T-cell (primary cell): Measurements from ENCODE around the gene MYO18B. TPM values are rescaled to one million over a fixed set of nuclear protein-coding genes. Genes with fewer than 3 reads are reported as not detected.

Experiments
- ATAC-seq, 4 experiments: fragments of 200-7000 bp in 3 of 4; fragments of 150-1000 bp in 1 of 4; cut with Tn5 transposase; replicated peaks in 1 of 4; 1 replicate in 3 of 4; 2 replicates in 1 of 4; pipeline ENCODE4 v1.10.0; 2021; ENCODE audit warnings: moderate library complexity in 3 of 4, mild to moderate bottlenecking in 2 of 4, moderate number of reproducible peaks in 1 of 4
- CTCF ChIA-PET, 2 donors: fragments of 300-600 bp; sonication (Branson Sonifier 250); formaldehyde crosslinking; loops; one replicate each; lab custom pipeline; 2022; ENCODE audit warnings: antibody characterized with exemption in 2 of 2; lab: Charles Lee
- POLR2A ChIA-PET, 2 donors: fragments of 300-600 bp; sonication (Branson Sonifier 250); formaldehyde crosslinking; loops; one replicate each; lab custom pipeline; 2022; ENCODE audit warnings: antibody characterized with exemption in 2 of 2; lab: Charles Lee
- DNase-seq, 35 experiments: peaks; one replicate each; pipeline versions ENCODE4 v3.0.0 to v3.0.0-alpha.2; 2013 to 2023
- H3K27ac ChIP-seq: one replicate; pipeline ENCODE4 v1.5.1; 2013; ENCODE audit warnings: low read length
- H3K27me3 ChIP-seq, 2 experiments: replicated peaks in 1 of 2; 1 replicate in 1 of 2; 2 replicates in 1 of 2; pipeline versions ENCODE4 v1.6.1 to v1.7.0; 2013; ENCODE audit warnings: low read length in 1 of 2, mixed read lengths in 1 of 2; ENCODE audit not compliant: control insufficient read depth in 2 of 2, insufficient read depth in 2 of 2; ENCODE audit errors: extremely low read depth in 1 of 2
- H3K36me3 ChIP-seq, 2 donors: 1 replicate in 1 of 2; 2 replicates in 1 of 2; pipeline versions ENCODE4 v1.6.1 to v1.7.0; 2013; ENCODE audit warnings: low read length in 1 of 2; ENCODE audit not compliant: control insufficient read depth in 2 of 2, insufficient read depth in 1 of 2; ENCODE audit errors: extremely low read depth in 1 of 2
- H3K4me1 ChIP-seq, 2 experiments: 1 replicate in 1 of 2; 2 replicates in 1 of 2; pipeline versions ENCODE4 v1.6.1 to v1.7.0; 2013; ENCODE audit warnings: low read length in 2 of 2, mixed read lengths in 1 of 2; ENCODE audit not compliant: insufficient read depth in 2 of 2, control insufficient read depth in 1 of 2; ENCODE audit errors: extremely low read depth in 1 of 2
- H3K4me3 ChIP-seq, 2 donors: 1 replicate in 1 of 2; 2 replicates in 1 of 2; pipeline versions ENCODE4 v1.5.1 to v1.7.0; 2013; ENCODE audit warnings: mild to moderate bottlenecking in 2 of 2, low read length in 1 of 2, moderate library complexity in 1 of 2; ENCODE audit not compliant: control insufficient read depth in 1 of 2; ENCODE audit errors: extremely low read depth in 1 of 2
- H3K9me3 ChIP-seq: 2 replicates; pipeline ENCODE4 v1.7.0; 2013
- H3K27ac Mint-ChIP-seq, 2 donors: one replicate each; pipeline ENCODE4 v1.8.0; 2020 to 2021; ENCODE audit warnings: mild to moderate bottlenecking in 2 of 2, mixed read lengths in 2 of 2
- H3K27me3 Mint-ChIP-seq, 2 donors: one replicate each; pipeline ENCODE4 v1.8.0; 2021 to 2022; ENCODE audit warnings: mixed read lengths in 2 of 2
- H3K36me3 Mint-ChIP-seq: one replicate; pipeline ENCODE4 v1.8.0; 2021; ENCODE audit warnings: mixed read lengths
- H3K4me1 Mint-ChIP-seq, 3 donors: one replicate each; pipeline ENCODE4 v1.8.0; 2020 to 2022; ENCODE audit warnings: mixed read lengths in 3 of 3, mild to moderate bottlenecking in 1 of 3
- H3K4me3 Mint-ChIP-seq, 3 donors: one replicate each; pipeline ENCODE4 v1.8.0; 2020 to 2022; ENCODE audit warnings: mild to moderate bottlenecking in 3 of 3, mixed read lengths in 3 of 3, moderate library complexity in 3 of 3
- H3K9me3 Mint-ChIP-seq, 3 donors: one replicate each; pipeline ENCODE4 v1.8.0; 2020 to 2022; ENCODE audit warnings: mixed read lengths in 3 of 3
- WGBS: methylation state at CpG from one replicate; pipeline ENCODE4 v1.1.5; 2013; ENCODE audit warnings: missing lambda C conversion rate; ENCODE audit not compliant: insufficient coverage; 5-methylcytosine and 5-hydroxymethylcytosine counted together
- total RNA-seq, 35 experiments: library from RNA in 6 of 35; stranded (reverse) in 6 of 35; fragments of 120-200 nt in 1 of 35; gene quantifications; one replicate each; pipeline versions ENCODE4 v1.2.1 to v1.2.4 and lab custom pipeline; 2013 to 2026

Gene MYO18B
- total RNA-seq, 5 donors from 2014 or later (not counting 1 experiment from before 2014, with no cell fraction given) = 0.18 to 0.70 (median 0.26) TPM; not detected in 1

DNA sequence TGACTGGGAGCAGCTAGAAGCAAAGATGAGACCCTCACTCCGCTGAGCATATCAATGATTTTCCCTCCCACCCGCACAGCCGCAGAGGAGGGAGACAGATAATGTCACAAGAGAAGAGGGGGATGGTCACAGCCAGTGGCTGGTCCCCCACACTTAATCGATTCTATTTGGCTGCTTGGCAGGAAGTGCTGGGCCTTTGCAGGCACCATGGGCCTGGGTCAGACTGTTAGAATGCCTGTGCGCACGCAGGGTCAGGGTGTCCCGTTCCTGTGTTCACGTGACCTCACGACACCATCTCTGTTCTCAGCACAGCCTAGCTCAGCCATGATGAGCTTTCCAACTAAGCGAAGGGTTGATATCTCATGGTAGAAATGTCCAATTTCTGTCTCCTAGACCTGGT, 107.0 kb downstream of the MYO18B start:
- Histone ChIP-seq H3K27me3 (no peaks in the 10 kb centered on the region), H3K4me3 (no peak overlapping the region), H3K27ac (no peak overlapping the region), H3K4me1 (no peaks in the 10 kb centered on the region), H3K9me3 (no peaks in the 10 kb centered on the region), H3K36me3 (no peaks in the 10 kb centered on the region)
- CTCF ChIA-PET = no interaction called here
- Mint-ChIP-seq H3K9me3 (no peaks in the 10 kb centered on the region), H3K36me3 (no peaks in the 10 kb centered on the region), H3K4me3 (no peak overlapping the region), H3K27me3 (peaks cover 0 to 11% of the 10 kb centered on the region in 2 donors), H3K27ac (no peak overlapping the region), H3K4me1 (no peaks in the 10 kb centered on the region)
- WGBS = 86% methylated on average over 7 of the region's 10 CpGs
- POLR2A ChIA-PET = no interaction called here
- DNase-seq (no peak), ATAC-seq (no peak)

DNA sequence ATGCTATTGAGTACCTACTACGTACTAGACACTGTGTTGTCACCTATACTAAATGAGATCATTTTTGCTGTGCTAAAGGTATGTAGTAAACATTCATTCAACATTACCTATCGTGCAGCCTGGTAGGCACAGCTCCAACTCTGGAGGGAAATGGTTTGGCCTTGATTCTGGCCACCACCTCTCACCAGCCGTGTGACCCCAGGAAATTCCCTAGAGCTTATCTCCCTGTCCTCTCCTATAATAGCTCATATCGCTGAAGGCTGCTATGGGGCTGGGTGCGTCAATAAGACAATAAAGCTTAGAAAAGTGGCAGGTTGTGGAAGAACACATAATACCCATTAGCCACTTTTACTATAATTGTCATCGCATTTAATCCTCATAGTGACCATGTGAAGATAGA, 107.5 kb downstream of the MYO18B start:
- Histone ChIP-seq H3K27me3 (no peaks in the 10 kb centered on the region), H3K4me1 (no peaks in the 10 kb centered on the region), H3K36me3 (no peaks in the 10 kb centered on the region), H3K27ac (no peak overlapping the region), H3K9me3 (no peaks in the 10 kb centered on the region), H3K4me3 (no peak overlapping the region)
- DNase-seq = no peak
- ATAC-seq = no peak
- Mint-ChIP-seq H3K4me1 (no peaks in the 10 kb centered on the region), H3K27me3 (peaks cover 0 to 11% of the 10 kb centered on the region in 2 donors), H3K27ac (no peak overlapping the region), H3K36me3 (no peaks in the 10 kb centered on the region), H3K4me3 (no peak overlapping the region), H3K9me3 (no peaks in the 10 kb centered on the region)
- ChIA-PET POLR2A (no interaction called here), CTCF (no interaction called here)
- no CpG with 5 or more reads among the region's 6 CpGs for WGBS

DNA sequence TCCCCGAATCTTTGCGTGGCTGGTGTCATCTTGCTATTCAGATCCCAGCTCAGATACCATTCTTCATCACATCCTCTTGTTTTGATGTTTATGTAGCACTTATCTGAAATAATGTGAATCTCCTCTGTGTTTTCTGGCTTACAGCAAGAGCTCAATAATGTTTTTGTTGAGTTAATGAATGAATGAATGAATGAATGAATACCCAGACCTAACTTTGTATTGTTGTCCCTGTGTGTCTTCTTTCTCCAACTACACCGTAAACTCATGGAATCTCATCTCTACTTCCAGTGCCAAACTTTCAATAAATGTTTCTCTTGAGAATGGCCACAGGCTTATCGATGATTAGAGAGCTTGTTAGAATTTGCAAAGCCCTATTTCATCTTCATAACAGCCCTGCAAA, 110.2 kb downstream of the MYO18B start:
- no peaks in the 10 kb centered on the region for H3K36me3 Mint-ChIP-seq
- ChIA-PET POLR2A (no interaction called here), CTCF (no interaction called here)
- WGBS = no CpG with 5 or more reads among the region's 4 CpGs
- Histone ChIP-seq H3K36me3 (no peaks in the 10 kb centered on the region), H3K4me3 (no peak overlapping the region), H3K27me3 (no peaks in the 10 kb centered on the region), H3K9me3 (no peaks in the 10 kb centered on the region), H3K27ac (no peak overlapping the region), H3K4me1 (no peaks in the 10 kb centered on the region)
- H3K9me3 Mint-ChIP-seq = no peaks in the 10 kb centered on the region
- ATAC-seq = no peak
- peaks cover 0 to 13% of the 10 kb centered on the region in 2 donors for H3K27me3 Mint-ChIP-seq
- H3K27ac Mint-ChIP-seq = no peak overlapping the region
- no peak overlapping the region for H3K4me3 Mint-ChIP-seq
- DNase-seq = no peak
- H3K4me1 Mint-ChIP-seq = no peaks in the 10 kb centered on the region

DNA sequence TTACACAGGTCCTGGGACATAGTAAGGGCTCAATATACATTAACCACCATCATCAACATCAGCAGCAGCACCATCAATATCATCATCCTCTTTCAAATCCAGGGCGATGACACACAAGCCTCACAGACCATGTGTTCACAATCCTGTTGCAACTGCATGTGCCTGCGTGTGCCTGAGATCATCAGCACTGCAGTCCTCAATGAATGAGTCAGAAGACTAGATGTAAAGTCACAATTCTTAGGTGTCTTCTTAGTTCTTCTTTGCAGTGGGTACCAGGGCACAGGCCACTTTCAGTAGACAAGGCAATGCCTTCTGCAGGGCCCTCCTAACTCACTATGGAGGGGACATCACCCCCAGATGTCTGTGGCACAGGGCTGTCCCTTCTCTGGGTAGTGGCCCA, 111.1 kb downstream of the MYO18B start:
- Histone ChIP-seq H3K9me3 (no peaks in the 10 kb centered on the region), H3K27me3 (no peaks in the 10 kb centered on the region), H3K27ac (no peak overlapping the region), H3K36me3 (no peaks in the 10 kb centered on the region), H3K4me3 (no peak overlapping the region), H3K4me1 (no peaks in the 10 kb centered on the region)
- CTCF ChIA-PET = no interaction called here
- Mint-ChIP-seq H3K9me3 (no peaks in the 10 kb centered on the region), H3K27ac (no peak overlapping the region), H3K4me1 (no peaks in the 10 kb centered on the region), H3K27me3 (peaks cover 2 to 17% of the 10 kb centered on the region in 2 donors), H3K4me3 (no peak overlapping the region), H3K36me3 (no peaks in the 10 kb centered on the region)
- no peak for ATAC-seq
- DNase-seq = no peak
- POLR2A ChIA-PET = no interaction called here
- 63% methylated on average over 2 of the region's 2 CpGs for WGBS

DNA sequence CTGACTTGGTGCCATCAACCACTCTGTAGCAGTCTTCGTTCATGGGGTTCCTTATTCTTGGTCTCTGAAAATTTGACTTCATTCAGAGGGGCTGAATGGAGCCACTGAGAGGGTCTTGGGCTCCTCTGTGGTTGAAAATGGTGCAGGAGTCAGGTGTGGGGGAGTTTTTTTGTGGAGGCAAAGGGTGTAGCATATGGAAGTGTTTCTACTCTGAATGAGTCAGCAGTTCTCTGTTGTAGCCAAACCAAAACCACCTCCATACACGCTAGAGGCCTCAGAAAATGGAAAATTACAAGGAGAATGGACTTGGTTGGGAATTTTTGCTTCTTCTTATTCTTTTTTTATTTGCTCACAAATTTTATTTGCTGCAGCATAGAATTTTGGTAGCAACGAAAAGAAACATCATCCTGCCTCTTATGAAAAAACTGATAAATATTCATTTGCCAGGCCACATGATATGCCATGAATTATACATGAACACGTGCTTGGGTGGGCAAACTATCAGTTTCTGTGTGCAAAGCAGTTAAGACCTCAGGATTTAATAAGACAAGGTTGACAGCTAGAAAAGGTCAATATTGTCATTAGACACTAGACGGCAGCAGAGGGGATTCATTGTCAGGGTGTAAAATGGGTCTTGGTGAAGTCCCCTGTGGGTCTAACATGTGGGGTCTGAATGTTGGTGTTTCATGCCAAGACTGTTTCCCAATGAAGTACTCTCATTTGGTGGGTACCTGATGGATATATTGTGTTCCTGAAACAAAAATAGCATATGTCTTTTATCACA, 111.7 kb downstream of the MYO18B start:
- no peak overlapping the region for H3K27ac Mint-ChIP-seq
- CTCF ChIA-PET = interaction anchor here in 1 of 2 donors (0.5 kb wide), 1 partner anchor 479 kb away, joined by 5 read pairs; no protein-coding TSS in a partner anchor
- no peaks in the 10 kb centered on the region for H3K9me3 Mint-ChIP-seq

DNA sequence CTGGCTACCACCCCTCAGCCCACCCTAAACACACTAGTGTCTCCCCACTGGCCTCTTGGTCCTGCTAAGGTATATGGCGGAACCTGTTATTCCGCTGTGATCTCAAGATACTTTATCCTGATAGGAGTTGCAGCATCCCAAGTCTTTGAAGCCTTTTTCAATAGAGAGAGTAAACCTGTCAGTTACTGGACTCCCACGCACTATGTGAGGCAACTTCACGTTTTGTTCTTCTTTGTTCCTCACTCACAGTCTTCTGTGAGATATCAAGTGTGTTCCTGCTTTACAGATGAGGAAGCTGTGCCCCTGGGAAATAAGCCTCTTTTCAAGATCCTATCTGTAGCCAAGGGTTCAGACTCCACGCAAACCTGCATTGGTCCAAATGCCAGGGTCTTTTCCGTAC, 127.8 kb downstream of the MYO18B start:
- ATAC-seq = no peak
- no peak overlapping the region for H3K4me3 Mint-ChIP-seq
- no peaks in the 10 kb centered on the region for H3K9me3 Mint-ChIP-seq
- no peaks in the 10 kb centered on the region for H3K36me3 ChIP-seq
- no peaks in the 10 kb centered on the region for H3K4me1 Mint-ChIP-seq
- no peak overlapping the region for H3K27ac Mint-ChIP-seq
- CTCF ChIA-PET = no interaction called here
- no peaks in the 10 kb centered on the region for H3K36me3 Mint-ChIP-seq
- H3K27ac ChIP-seq = no peak overlapping the region
- DNase-seq = no peak
- H3K4me1 ChIP-seq = no peaks in the 10 kb centered on the region
- H3K4me3 ChIP-seq = no peak overlapping the region
- POLR2A ChIA-PET = no interaction called here
- WGBS = 86% methylated on average over 4 of the region's 6 CpGs
- peaks cover 3 to 16% of the 10 kb centered on the region in 2 donors for H3K27me3 Mint-ChIP-seq
- H3K27me3 ChIP-seq = peaks cover 0 to 8% of the 10 kb centered on the region in 2 experiments
- no peaks in the 10 kb centered on the region for H3K9me3 ChIP-seq

More for the DNA sequence above, 111.7 kb downstream of the MYO18B start:
- no peaks in the 10 kb centered on the region for H3K4me1 Mint-ChIP-seq
- Histone ChIP-seq H3K36me3 (no peaks in the 10 kb centered on the region), H3K27ac (no peak overlapping the region), H3K27me3 (no peaks in the 10 kb centered on the region), H3K4me1 (no peaks in the 10 kb centered on the region), H3K9me3 (no peaks in the 10 kb centered on the region), H3K4me3 (no peak overlapping the region)
- peaks cover 2 to 17% of the 10 kb centered on the region in 2 donors for H3K27me3 Mint-ChIP-seq
- no peaks in the 10 kb centered on the region for H3K36me3 Mint-ChIP-seq
- 45% methylated on average over 3 of the region's 5 CpGs for WGBS
- DNase-seq (no peak), ATAC-seq (no peak)
- POLR2A ChIA-PET = no interaction called here
- no peak overlapping the region for H3K4me3 Mint-ChIP-seq
